Measurements from ENCODE around the gene TOM1.
"Not testable (repeated sequence)": the region's sequence is repeated elsewhere in the genome, so short reads cannot be mapped to it uniquely, and the experiment has no call there.

Gene TOM1

DNA sequence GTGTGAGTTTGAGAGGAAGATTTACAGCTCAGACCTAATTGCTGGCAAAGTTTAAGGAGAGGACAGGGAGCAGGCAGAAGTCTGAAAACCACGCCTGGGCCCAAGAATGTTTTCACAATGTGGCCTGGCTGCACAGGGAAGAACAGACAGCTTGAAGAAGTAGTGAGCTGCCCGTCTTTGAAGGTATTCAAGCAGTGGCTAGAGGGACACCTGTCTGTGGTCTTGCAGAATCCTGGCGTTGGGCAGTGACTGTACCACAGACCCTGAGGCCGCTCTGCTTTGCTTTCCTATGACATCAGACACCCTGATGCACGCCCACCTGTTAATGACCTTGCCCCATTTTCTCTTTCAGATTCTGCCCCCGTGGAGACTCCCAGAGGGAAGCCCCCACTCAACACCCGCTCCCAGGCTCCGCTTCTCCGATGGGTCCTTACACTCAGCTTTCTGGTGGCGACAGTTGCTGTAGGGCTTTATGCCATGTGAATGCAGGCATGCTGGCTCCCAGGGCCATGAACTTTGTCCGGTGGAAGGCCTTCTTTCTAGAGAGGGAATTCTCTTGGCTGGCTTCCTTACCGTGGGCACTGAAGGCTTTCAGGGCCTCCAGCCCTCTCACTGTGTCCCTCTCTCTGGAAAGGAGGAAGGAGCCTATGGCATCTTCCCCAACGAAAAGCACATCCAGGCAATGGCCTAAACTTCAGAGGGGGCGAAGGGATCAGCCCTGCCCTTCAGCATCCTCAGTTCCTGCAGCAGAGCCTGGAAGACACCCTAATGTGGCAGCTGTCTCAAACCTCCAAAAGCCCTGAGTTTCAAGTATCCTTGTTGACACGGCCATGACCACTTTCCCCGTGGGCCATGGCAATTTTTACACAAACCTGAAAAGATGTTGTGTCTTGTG is 93.7 kb downstream of the TOM1 start:
- in situ Hi-C loops (cut with MboI; ENCODE audit: low sequenced_read_pairs) = no loop called here

DNA sequence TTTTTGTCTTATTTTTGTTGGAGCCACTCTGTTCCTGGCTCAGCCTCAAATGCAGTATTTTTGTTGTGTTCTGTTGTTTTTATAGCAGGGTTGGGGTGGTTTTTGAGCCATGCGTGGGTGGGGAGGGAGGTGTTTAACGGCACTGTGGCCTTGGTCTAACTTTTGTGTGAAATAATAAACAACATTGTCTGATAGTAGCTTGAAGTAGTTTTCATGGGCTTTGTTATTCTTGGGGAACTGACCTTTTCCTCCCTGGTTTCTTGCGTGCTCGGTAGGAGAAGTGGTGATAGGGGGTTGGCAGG is 94.3 kb downstream of the TOM1 start:
- in situ Hi-C loops (cut with MboI; ENCODE audit: low sequenced_read_pairs) = no loop called here

DNA sequence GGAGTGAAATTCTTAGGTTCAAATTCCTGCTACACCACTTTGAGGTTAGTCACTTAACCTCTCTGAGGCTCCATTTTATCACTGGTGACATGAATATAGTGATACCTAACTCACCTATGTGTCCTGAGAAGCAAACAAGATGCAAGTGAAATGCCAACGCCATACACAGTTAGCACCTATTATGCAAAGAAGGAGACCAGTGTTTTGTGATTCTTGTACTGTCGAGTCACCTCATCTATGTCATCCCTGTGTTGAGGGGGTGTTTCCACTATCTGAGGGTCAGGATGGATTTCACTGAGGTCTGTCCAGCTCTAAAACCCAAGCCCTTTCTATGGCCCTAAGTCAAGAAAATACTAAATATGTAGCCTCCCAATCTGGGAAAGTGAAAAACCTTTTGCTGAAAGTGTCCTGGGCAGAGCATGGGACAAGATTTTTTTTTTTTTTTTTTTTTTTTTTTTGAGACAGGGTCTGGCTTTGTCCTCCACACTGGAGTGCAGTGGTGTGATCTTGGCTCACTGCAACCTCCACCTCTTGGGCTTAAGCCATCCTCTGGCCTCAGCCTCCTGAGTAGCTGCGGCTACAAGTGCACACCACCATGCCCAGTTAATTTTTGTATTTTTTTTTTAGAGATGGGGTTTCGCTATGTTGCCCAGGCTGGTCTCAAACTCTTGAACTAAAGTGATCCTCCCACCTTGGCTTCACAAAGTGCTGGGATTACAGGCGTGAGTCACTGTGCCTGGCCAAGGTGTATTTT is 95.3 kb downstream of the TOM1 start:
- in situ Hi-C loops (cut with MboI; ENCODE audit: low sequenced_read_pairs) = no loop called here

DNA sequence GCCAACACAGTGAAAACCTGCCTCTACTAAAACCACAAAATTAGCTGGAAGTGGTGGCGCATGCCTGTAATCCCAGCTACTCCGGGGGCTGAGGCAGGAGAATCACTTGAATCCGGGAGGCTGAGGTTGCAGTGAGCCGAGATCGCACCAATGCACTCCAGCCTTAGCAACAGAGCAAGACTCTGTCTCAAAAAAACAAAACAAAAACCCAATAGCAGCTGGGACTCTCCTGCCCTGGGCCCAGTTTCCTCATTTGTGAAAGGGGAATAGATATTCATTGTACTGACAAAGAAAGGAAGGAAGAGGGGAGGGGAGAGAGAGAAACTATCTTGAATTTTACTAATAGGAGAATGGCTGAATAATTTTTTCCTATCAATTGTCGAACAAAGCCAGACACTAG is 96.9 kb downstream of the TOM1 start:
- in situ Hi-C loops (cut with MboI; ENCODE audit: low sequenced_read_pairs) = not testable (repeated sequence)

GRCh38 chr22:35397095-35397904 is 97.6 kb downstream of the TOM1 start:
- in situ Hi-C loops (cut with MboI; ENCODE audit: low sequenced_read_pairs) = no loop called here

All from hTERT RPE-1 (cell line).